ENCODE data around the gene C1S.

DNA sequence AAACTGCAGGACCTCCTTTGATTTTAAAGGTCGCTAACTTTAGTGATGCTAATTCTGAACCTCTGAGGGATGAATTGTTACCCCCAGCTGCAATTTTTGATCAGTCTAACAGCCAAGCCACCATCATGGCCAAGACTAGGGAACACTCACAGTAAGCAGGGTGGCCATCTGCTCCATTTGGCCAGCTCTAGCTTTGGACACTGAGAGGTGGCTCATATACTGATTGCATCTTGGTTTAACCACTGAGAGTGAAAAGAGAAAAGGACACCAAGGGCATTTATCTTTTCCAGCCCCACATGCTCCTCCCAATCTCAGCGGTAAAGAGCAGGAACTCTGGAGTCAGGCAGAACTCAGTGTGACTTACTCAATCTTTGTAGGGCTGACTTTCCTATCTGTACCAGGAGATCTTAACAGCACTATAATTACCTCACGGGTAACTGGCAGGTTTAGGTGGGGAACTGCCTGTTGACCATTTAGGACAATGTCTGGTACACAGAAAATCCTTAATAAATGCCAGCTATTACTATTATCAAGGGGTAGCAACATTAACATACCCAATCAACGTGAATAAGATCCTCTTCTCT, 48.4 kb upstream of the C1S start:
- TF ChIP-seq EZH2phosphoT487 (IDR thresholded peaks at IDR 0.05; ENCODE audit: insufficient read depth, low read depth) (no peak), EZH2 (IDR thresholded peaks at IDR 0.05; ENCODE audit: insufficient read depth, poor library complexity, severe bottlenecking) (no peak)
